Right cardiac atrium (tissue), 5 donors: ENCODE results near the gene AFG3L2. TPM values are rescaled to one million over a fixed set of nuclear protein-coding genes. Genes with fewer than 3 reads are reported as not detected.

Experiments used
- ATAC-seq, 2 donors: fragments of 200-7000 bp; cut with Tn5 transposase; one replicate each; pipeline versions ENCODE4 v1.8.0 to v1.9.1; 2020; ENCODE audit warnings: moderate library complexity in 2 of 2, mild to moderate bottlenecking in 1 of 2
- DNase-seq, 3 donors: peaks; one replicate each; pipeline ENCODE4 v3.0.0-alpha.2; 2020
- H3K27ac ChIP-seq: one replicate; pipeline ENCODE4 v1.5.1; 2013; ENCODE audit warnings: mild to moderate bottlenecking, low read length, control low read depth, moderate library complexity
- H3K27me3 ChIP-seq: one replicate; pipeline ENCODE4 v1.6.1; 2013; ENCODE audit not compliant: control insufficient read depth, insufficient read depth
- H3K4me1 ChIP-seq: one replicate; pipeline ENCODE4 v1.6.1; 2013; ENCODE audit warnings: low read length; ENCODE audit not compliant: control insufficient read depth, insufficient read depth
- H3K4me3 ChIP-seq: one replicate; pipeline ENCODE4 v1.5.1; 2013; ENCODE audit warnings: low read length, control low read depth
- H3K9me3 ChIP-seq: one replicate; pipeline ENCODE4 v1.6.1; 2013; ENCODE audit warnings: low read length; ENCODE audit not compliant: control insufficient read depth
- WGBS: extraction: QIAGEN DNeasy Blood & Tissue Kit; methylation state at CpG from one replicate; pipeline ENCODE4 v1.1.7; 2013; 5-methylcytosine and 5-hydroxymethylcytosine counted together
- intact Hi-C, 4 donors: fragments of 100-400 bp; cut with DNase I; formaldehyde crosslinking; loops; one replicate each; pipeline versions ENCODE4 v1.11.0 to v1.14.0; 2022 to 2023
- polyA plus RNA-seq: library from polyadenylated mRNA; stranded (reverse); fragments of 200-250 nt; gene quantifications from one replicate; pipeline ENCODE4 v1.2.3, GENCODE V29; 2013
- total RNA-seq, 4 donors: library from RNA; stranded (reverse); fragmentation: NEBNext Ultra II Directional; extraction: Animal tissue kit (Norgen Biotek cat#: 25700); gene quantifications; one replicate each; pipeline ENCODE4 v1.2.1, GENCODE V29; 2021
- donor health status: healthy with polysubstance abuse.
- donor health status: DM: no; HTN: yes; CAD: no.
- donor health status: DM: no; HTN: no; CAD: no.
- donor health status: DM: no; HTN: yes; CAD: no; lungs with severe emphysema.
- donor health status: DM: yes; HTN: yes; CAD: no.

Gene AFG3L2
- total and polyA plus RNA-seq, 5 donors, result 53.3 to 88.4 (median 75.9) TPM

- intact Hi-C loops, result no loop called here
Observed at GRCh38 chr18:12301263-12302005, 75.6 kb downstream of the AFG3L2 start.

GRCh38 chr18:12299862-12300261 lies 77.2 kb downstream of the AFG3L2 start:
- intact Hi-C loops, result no loop called here
- ATAC-seq (no peak), DNase-seq (no peak)
- Histone ChIP-seq H3K4me1 (no peaks in the 10 kb centered on the region), H3K27me3 (no peaks in the 10 kb centered on the region), H3K27ac (no peak overlapping the region), H3K4me3 (no peak overlapping the region), H3K9me3 (no peaks in the 10 kb centered on the region)
- 85% methylated on average over 2 of the region's 2 CpGs for WGBS

More at GRCh38 chr18:12301263-12302005, 75.6 kb downstream of the AFG3L2 start:
- no peaks in the 10 kb centered on the region for H3K9me3 ChIP-seq
- H3K4me3 ChIP-seq, result no peak overlapping the region
- H3K4me1 ChIP-seq, result peaks cover 2% of the 10 kb centered on the region
- no peak for DNase-seq
- no peak for ATAC-seq
- H3K27me3 ChIP-seq, result no peaks in the 10 kb centered on the region
- 62% methylated on average over 13 of the region's 13 CpGs for WGBS
- no peak overlapping the region for H3K27ac ChIP-seq

DNA sequence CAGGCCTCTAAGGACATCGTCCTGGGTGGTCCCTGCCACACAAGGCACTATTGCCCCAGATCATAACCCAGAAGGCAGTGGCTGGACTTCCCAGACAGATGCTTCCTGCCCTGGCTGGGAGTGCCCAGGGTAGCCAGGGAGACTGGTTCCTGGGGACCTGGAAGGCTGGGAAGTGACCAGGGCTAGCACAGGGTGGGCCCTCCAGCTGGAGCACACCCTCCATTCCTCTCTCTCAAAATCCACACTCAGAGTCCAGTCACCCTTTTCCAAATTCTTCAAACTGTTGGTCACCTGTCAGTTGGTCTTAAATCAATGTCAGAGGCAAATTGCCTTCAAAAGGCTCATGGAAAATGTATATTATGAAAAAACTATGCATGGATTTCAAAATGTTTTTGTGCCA lies 80.6 kb downstream of the AFG3L2 start:
- Histone ChIP-seq H3K4me3 (no peak overlapping the region), H3K9me3 (no peaks in the 10 kb centered on the region), H3K27me3 (no peaks in the 10 kb centered on the region), H3K4me1 (no peaks in the 10 kb centered on the region), H3K27ac (no peak overlapping the region)
- intact Hi-C loops, result no loop called here
- 65% methylated on average over 1 of the region's 1 CpG for WGBS
- DNase-seq, result no peak
- ATAC-seq, result no peak

GRCh38 chr18:12296087-12296403 lies 81.0 kb downstream of the AFG3L2 start:
- Histone ChIP-seq H3K4me3 (no peak overlapping the region), H3K4me1 (no peaks in the 10 kb centered on the region), H3K27ac (no peak overlapping the region), H3K9me3 (no peaks in the 10 kb centered on the region), H3K27me3 (no peaks in the 10 kb centered on the region)
- DNase-seq (no peak), ATAC-seq (no peak)
- WGBS, result 95% methylated on average over 3 of the region's 3 CpGs
- intact Hi-C loops, result no loop called here

DNA sequence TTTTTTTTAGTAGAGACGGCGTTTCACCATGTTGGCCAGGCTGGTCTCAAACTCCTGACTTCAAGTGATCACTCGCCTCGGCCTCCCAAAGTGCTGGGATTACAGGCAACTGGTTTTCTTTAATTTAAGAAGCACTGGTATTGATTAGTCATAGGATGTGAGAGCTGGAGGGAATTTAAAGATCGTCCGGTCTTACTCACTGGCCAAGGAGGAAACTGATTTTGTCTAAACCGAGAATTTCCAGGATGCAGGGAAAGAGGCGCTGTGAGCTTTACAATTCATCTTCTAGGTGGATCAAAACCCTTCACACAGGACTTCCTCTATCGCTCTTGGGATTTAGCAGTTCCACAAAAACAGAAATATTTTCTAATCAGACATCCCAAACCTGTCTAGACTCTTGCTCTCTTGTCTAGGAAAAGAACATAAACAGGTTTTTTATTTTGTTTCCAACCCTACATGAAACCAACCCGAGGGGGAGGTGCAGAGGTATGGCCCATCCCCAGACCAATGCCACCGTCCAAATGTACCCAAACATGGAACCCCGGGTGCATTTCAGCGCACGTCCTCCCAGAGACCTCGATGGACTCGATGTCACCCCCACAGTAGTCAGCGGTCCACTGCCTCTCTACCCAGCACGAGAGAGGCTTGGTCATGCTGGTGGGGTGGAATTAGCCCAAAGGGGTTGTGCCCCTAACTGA lies 81.5 kb downstream of the AFG3L2 start:
- Histone ChIP-seq H3K4me1 (no peaks in the 10 kb centered on the region), H3K9me3 (no peaks in the 10 kb centered on the region), H3K27me3 (no peaks in the 10 kb centered on the region), H3K27ac (no peak overlapping the region), H3K4me3 (no peak overlapping the region)
- intact Hi-C loops, result no loop called here
- WGBS, result 90% methylated on average over 18 of the region's 18 CpGs
- no peak for ATAC-seq
- DNase-seq, result no peak

GRCh38 chr18:12293831-12294230 lies 83.2 kb downstream of the AFG3L2 start:
- DNase-seq (no peak), ATAC-seq (no peak)
- no peak overlapping the region for H3K4me3 ChIP-seq
- no peaks in the 10 kb centered on the region for H3K9me3 ChIP-seq
- WGBS, result 78% methylated on average over 11 of the region's 11 CpGs
- H3K4me1 ChIP-seq, result no peaks in the 10 kb centered on the region
- H3K27me3 ChIP-seq, result no peaks in the 10 kb centered on the region
- no peak overlapping the region for H3K27ac ChIP-seq
- intact Hi-C loops, result no loop called here

DNA sequence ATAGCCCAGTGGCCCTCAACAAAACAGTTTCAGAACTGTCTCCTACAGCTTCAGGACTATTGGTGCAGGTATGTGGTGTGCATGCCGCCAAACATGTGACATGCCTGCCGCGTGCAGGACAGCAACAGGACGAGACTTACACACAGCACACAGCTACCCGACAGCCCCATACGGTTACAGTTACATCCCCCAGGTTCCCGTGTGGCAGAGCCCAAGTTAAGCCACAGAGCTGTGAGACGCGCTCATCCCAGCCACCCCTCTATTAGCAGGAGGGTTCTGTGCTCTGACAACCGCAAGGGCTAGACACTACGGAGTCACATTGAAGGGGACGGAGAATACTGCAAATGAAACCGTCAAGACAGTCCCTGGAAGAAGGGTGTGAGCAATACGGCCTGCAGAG lies 85.3 kb downstream of the AFG3L2 start:
- Histone ChIP-seq H3K27ac (no peak overlapping the region), H3K4me1 (no peaks in the 10 kb centered on the region), H3K4me3 (no peak overlapping the region), H3K27me3 (no peaks in the 10 kb centered on the region), H3K9me3 (no peaks in the 10 kb centered on the region)
- intact Hi-C loops, result no loop called here
- WGBS, result 88% methylated on average over 14 of the region's 14 CpGs
- no peak for ATAC-seq
- DNase-seq, result no peak

DNA sequence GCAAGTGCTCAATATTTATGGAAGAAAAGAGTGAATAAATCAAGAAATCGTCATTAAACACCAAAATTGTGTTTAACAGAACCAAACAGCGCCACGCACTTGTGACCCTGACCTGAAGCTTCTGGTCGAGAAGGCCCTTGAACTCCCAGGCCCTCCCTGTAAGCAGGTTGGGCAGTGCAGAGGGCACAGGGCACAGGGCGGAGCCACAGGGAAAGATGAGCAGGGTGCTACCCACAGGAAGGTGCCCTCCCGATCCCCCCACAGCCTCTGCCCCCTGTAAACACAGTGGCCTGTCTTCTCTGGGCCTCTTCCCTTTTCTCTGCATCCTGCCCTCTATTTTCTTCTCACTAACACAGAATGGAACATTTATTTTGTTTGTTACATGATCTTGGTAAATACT lies 85.9 kb downstream of the AFG3L2 start:
- DNase-seq (no peak), ATAC-seq (no peak)
- intact Hi-C loops, result no loop called here
- H3K4me1 ChIP-seq, result no peaks in the 10 kb centered on the region
- no peak overlapping the region for H3K27ac ChIP-seq
- no peaks in the 10 kb centered on the region for H3K27me3 ChIP-seq
- no peaks in the 10 kb centered on the region for H3K9me3 ChIP-seq
- 92% methylated on average over 6 of the region's 6 CpGs for WGBS
- no peak overlapping the region for H3K4me3 ChIP-seq

DNA sequence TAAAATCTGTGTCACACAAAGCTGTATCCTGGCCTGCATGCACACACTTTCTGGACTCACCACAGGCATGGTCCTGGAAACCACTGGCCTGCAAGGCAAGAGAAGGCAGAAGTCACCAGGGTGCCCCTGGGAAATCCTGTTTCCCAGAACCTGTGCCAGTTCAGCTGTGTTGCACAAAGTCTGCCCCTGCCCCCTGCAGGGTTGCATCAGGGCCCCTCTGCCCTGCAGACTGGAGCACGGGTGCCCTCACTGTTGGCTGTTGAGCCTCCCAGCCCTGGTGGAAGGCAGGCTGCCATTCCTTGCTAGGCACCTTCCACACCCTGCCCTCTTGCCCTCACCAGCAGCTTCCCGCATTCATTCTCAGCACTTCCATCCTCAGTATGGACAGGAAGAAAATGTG lies 86.9 kb downstream of the AFG3L2 start:
- H3K4me3 ChIP-seq, result no peak overlapping the region
- intact Hi-C loops, result no loop called here
- no peak for ATAC-seq
- H3K4me1 ChIP-seq, result no peaks in the 10 kb centered on the region
- no peaks in the 10 kb centered on the region for H3K9me3 ChIP-seq
- peak in 1 of 3 donors; percentile 26 for DNase-seq
- no peak overlapping the region for H3K27ac ChIP-seq
- H3K27me3 ChIP-seq, result no peaks in the 10 kb centered on the region
- 71% methylated on average over 2 of the region's 2 CpGs for WGBS

GRCh38 chr18:12288403-12288755 lies 88.6 kb downstream of the AFG3L2 start:
- 11% methylated on average over 10 of the region's 10 CpGs for WGBS
- DNase-seq, result no peak

DNA sequence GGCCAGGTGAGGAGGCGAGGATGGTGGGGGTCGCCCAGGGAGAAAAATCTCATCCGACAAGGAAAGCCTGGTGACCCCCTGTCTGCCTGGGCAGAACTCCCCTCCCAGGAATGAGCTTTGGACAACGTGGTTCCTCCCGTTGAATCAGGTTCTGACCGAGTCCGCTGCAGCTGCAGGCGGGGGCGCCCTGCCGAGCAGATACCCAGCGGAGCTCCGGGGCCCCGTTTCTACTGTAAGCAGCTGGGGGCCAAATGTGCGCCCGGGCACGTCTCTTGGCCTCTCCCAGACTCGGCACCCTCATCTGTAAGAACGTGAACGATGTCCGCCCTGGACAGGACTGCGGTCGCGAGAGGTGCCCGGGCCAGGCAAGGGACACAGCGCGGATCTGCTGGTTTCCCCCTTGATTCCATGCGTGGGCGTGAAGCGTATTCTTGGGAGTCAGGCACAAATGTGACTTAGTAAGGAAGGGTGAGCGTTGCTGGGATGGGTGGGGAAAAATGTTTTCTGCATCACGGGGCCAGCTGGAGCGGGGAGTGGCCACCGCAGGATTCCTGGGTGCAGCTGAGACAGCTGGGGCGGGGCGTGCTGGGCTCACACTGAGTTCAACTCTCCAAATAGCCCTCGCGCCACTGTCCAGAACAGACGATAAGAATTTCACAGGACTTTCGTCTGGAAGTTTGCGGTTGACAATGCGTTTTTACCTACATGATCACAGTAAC lies 89.2 kb downstream of the AFG3L2 start:
- Histone ChIP-seq H3K27me3 (no peaks in the 10 kb centered on the region), H3K4me3 (peak overlapping the region; percentile 40), H3K4me1 (no peaks in the 10 kb centered on the region), H3K27ac (peak overlapping the region; percentile 89), H3K9me3 (no peaks in the 10 kb centered on the region)
- ATAC-seq, result peak; percentile 90 to 92
- intact Hi-C loops, result no loop called here
- WGBS, result 2% methylated on average over 41 of the region's 41 CpGs
- peak; percentile 84 to 94 (median 91) for DNase-seq

More at GRCh38 chr18:12288403-12288755, 88.6 kb downstream of the AFG3L2 start:
- peak; percentile 7 to 34 for ATAC-seq
- Histone ChIP-seq H3K4me3 (peak overlapping the region; percentile 40), H3K9me3 (no peaks in the 10 kb centered on the region), H3K27ac (peak overlapping the region; percentile 89), H3K4me1 (no peaks in the 10 kb centered on the region), H3K27me3 (no peaks in the 10 kb centered on the region)
- intact Hi-C loops, result no loop called here
